HG03558 (cell line): Measurements from ENCODE around the gene CFL1.

Experiments
- ATAC-seq: cut with Tn5 transposase; IDR thresholded peaks from one replicate; pipeline ENCODE4 v1.9.1; 2021; ENCODE audit warnings: moderate number of reproducible peaks; ENCODE audit not compliant: unreplicated experiment; ENCODE audit errors: extremely low read depth

CFL1 gene

GRCh38 chr11:65870706-65871681 lies 13.0 kb upstream of the CFL1 start:
- no peak for ATAC-seq

GRCh38 chr11:65870307-65870658 lies 12.3 kb upstream of the CFL1 start:
- ATAC-seq = no peak

GRCh38 chr11:65869643-65870306 lies 11.8 kb upstream of the CFL1 start:
- no peak for ATAC-seq

- ATAC-seq = no peak
Measured at GRCh38 chr11:65868907-65869306, 10.9 kb upstream of the CFL1 start.

- no peak for ATAC-seq
Measured at GRCh38 chr11:65868076-65868667, 10.2 kb upstream of the CFL1 start.

GRCh38 chr11:65867284-65868071 lies 9.5 kb upstream of the CFL1 start:
- ATAC-seq = no peak

- ATAC-seq = no peak
Measured at GRCh38 chr11:65866509-65867283, 8.7 kb upstream of the CFL1 start.

GRCh38 chr11:65865550-65866172 lies 7.7 kb upstream of the CFL1 start:
- ATAC-seq = no peak

GRCh38 chr11:65864706-65865471 lies 6.9 kb upstream of the CFL1 start:
- ATAC-seq = no peak

- no peak for ATAC-seq
Measured at GRCh38 chr11:65863889-65864705, 6.1 kb upstream of the CFL1 start.

GRCh38 chr11:65862941-65863888 lies 5.2 kb upstream of the CFL1 start:
- ATAC-seq = no peak

- no peak for ATAC-seq
Measured at GRCh38 chr11:65862191-65862735, 4.3 kb upstream of the CFL1 start.

- ATAC-seq = no peak
Measured at GRCh38 chr11:65861533-65862183, 3.7 kb upstream of the CFL1 start.

- ATAC-seq = no peak
Measured at GRCh38 chr11:65861165-65861505, 3.2 kb upstream of the CFL1 start.

GRCh38 chr11:65860278-65861164 lies 2.5 kb upstream of the CFL1 start, which contains the start of gene MUS81:
Gene MUS81 (plus strand): TSS chr11:65860433. CDS start chr11:65860754, 321 bp downstream.
- ATAC-seq = no peak
